HG02610 (cell line): ENCODE data around the gene SFRP4.

ENCODE experiments used
- ATAC-seq: cut with Tn5 transposase; IDR thresholded peaks from one replicate; pipeline ENCODE4 v1.9.1; 2021; ENCODE audit warnings: mild to moderate bottlenecking, moderate library complexity; ENCODE audit not compliant: unreplicated experiment

The SFRP4 gene

DNA sequence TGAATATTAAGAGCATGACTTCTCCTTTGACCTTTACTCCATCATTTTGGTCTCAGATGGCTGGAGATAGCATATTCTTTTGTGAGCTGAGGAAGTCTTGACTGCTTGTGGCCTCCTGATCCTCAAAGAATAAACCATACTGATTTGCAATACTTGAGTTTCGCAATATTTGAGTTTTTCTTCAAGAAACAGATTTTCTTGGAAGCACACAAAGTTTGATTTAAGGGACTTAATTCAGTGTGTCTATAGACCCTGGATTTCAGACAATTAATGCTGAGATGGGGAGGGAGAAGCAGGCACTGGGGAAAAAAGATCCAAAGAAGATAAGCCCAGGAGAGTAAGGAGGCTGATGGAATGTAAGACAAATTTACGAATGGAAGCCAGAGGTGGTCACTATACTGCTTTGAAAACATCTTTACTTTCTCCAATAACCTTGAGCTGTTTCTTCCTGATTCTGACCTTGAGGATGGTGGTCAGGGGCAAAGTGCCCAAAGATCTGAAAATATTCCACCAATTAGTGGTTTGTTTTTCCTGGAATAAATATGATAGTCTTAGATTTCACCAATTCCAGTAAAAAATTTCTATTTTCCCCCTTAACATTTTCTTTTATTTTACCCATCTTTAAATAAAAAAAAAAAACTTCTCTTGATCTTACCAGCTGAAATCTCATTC lies 11.3 kb upstream of the SFRP4 start:
- ATAC-seq = no peak

DNA sequence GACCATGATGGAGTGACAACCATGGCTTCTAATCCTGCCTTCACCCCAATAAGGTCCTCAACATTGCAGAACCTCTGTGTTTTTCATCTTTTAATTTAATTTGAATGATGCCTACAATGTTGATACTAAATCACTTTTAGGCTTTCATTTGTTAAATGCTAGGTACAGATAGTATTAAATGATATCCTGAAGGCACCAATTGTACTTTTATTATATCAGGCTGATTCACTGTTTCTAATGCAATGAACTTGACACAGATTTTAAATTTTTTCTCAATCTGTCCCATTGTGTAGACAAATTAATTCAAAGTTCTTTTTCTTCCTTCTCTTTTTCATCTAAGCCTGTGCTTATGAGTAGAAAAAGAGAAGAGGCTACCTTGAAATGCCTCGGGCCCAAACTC lies 9.0 kb upstream of the SFRP4 start:
- no peak for ATAC-seq

GRCh38 chr7:37924491-37925041 lies 7.9 kb upstream of the SFRP4 start:
- ATAC-seq = no peak

GRCh38 chr7:37923996-37924395 lies 7.4 kb upstream of the SFRP4 start:
- no peak for ATAC-seq

- ATAC-seq = no peak
These were observed 5.3 kb upstream of the SFRP4 start for GRCh38 chr7:37921876-37922275.

DNA sequence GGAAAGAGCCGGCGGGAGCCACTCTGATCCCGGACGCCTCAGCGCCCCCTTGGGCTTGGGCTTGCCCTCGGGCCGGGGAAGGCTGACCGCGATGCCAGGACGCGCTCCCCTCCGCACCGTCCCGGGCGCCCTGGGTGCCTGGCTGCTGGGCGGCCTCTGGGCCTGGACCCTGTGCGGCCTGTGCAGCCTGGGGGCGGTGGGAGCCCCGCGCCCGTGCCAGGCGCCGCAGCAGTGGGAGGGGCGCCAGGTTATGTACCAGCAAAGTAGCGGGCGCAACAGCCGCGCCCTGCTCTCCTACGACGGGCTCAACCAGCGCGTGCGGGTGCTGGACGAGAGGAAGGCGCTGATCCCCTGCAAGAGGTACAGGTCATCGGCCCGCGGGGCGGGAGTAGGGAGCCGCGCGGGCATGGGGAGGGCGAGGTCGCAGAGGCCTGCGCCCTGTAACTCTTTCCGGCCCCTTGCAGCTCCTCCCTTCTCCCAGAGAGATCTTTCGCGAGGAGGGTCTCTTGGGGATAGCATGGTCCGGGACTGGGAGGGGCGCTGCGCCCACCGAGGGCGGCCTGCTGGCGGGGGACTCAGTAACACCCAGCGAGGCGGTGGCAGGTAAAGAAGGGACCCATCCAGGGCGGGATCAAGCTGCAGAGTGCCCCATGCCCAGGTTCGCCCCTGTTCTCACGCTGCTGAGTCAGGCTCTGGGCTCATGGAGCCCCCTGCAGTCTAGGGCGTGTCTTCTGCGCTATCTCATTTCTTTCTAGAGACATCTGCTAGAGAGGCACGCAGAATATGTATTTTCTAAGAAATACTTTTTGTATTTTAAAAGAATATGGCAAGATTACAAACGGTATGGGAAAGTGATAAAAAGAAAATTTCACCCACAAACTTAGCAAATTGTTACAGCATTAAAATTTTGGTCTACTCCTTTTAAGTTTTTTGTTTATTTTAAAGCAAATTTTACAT lies 4.5 kb upstream of the SFRP4 start:
- no peak for ATAC-seq

- ATAC-seq = no peak
These were observed 3.8 kb upstream of the SFRP4 start, which contains the start of gene EPDR1 for GRCh38 chr7:37920305-37920848. EPDR1 (plus strand) TSS chr7:37920640; CDS start chr7:37920940, 300 bp downstream.

DNA sequence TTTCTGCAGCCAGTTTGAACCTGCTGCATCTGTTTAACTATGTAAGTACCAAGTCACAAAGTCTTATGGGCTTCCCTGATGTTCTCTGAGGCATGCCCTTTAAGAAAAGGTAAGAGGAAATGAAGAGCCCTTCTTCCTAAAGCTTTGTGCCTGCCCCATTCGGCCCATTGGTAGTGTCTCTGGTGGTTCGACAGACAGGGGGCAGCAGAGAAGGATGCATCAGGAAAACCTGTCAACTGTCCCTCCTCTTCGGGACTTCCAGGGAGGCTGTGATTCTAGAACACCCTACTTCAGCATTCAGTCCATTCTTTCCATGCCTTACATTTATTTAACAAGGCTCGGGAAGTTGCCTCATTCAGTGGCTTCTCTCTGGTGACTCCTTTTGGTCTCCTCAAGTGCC lies 1.9 kb upstream of the SFRP4 start:
- no peak for ATAC-seq

GRCh38 chr7:37916017-37916672 lies 472 bp downstream of the SFRP4 start:
- ATAC-seq = no peak

GRCh38 chr7:37915438-37915837 lies 1.2 kb downstream of the SFRP4 start:
- no peak for ATAC-seq

GRCh38 chr7:37912756-37913155 lies 3.9 kb downstream of the SFRP4 start:
- no peak for ATAC-seq

- no peak for ATAC-seq
These were observed 8.3 kb downstream of the SFRP4 start for GRCh38 chr7:37908221-37908788.

DNA sequence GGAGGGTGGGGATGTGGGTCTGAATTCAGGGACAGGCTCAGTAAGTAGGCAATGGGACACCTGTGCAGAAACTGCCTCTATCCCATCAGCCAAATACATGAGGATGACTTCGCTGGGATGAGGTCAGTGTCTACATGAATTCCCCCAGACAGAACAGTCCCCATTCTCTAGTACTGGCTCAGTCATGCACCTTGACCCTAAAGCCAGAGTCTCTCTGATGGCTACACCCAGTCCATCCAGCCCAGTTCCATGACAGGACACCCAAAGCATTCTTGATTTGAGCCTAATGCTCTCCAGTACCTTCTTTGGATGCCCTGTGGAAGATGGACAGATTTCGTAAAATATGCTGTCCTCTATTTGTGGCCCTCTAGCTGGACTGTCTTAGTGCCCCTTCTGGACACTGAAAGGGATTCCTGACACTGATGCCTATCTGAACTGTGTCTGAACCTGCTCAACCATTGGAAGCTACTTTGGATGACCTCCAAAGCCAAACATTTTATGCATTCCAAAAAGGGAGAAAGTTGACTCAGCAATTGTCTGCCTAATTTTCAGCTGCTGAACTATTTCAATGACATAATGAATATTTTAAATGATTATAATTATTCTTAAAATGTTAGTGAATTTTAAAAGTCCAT lies 14.6 kb downstream of the SFRP4 start:
- ATAC-seq = no peak

DNA sequence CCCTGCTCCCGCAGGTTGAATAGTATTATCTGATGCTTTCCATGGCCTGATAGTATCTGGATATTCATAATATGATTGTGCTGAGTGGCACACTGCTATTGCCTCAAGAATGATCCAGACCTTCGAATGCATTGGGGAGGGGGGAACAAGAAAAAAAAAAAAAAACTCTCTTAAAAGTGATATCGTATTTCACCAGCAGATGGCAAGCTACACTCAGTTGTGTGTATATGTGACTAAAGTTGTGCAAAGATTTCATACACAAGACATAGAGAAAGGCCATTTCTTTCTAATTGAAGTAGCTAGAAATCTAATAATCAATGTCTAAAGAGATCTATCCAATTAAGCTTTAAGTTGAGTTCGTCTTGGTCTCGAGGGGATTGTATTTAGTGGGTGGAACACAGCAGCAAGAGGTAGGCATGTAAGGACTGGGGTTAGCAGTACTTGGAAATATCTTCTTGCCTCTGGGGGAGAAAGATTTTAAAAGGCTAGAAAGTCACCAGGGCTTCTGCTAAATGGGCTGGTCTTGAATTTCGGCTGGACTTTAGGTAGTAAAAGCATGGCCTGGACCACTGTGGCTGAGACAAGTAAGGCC lies 15.3 kb downstream of the SFRP4 start:
- ATAC-seq = no peak

DNA sequence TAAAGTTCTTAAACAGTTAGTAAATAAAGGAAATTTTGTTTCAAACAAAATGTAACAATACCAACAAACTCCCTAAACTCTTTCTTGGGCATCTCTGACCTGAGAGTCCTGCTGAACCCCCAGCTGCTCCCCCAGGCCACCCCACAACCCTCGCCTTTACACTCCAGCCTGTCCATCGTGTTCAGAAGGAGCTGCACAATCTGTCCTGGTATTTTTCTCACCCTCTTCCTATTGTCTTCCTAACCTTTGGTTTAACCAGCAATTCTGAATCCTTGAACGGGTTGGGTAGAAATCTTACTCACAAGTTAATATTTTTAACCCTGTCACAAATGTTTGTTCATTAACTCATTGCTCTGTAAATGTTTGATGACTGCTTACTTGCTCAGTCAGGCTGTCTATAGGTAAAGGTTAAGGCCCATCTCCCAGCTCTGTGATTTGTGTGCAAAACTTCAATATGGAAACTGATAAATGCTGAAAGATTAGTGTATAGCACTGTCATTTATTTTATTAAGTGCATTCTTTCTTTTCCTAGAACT lies 16.8 kb downstream of the SFRP4 start:
- ATAC-seq = no peak

DNA sequence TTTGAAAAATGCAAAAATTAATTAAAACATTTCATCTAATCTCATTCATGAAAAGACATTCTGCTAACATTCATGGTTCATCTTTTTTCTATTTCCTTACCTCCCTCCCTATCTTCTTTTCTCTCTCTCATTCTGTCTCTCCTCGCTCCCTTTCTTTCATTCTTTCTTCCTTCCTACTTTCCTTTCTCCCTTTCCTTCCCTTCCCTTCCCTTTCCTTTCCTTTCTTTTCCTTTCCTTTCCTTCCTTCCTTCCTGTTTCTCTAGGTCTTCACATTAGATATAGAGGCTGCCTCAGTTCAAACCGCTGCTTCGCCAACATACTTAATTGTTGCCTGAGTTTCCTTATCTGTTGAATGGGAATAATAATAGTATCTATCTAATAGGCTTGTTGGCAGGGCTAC lies 21.9 kb downstream of the SFRP4 start:
- ATAC-seq = no peak

- ATAC-seq = no peak
These were observed 23.3 kb downstream of the SFRP4 start for GRCh38 chr7:37893359-37893758.

DNA sequence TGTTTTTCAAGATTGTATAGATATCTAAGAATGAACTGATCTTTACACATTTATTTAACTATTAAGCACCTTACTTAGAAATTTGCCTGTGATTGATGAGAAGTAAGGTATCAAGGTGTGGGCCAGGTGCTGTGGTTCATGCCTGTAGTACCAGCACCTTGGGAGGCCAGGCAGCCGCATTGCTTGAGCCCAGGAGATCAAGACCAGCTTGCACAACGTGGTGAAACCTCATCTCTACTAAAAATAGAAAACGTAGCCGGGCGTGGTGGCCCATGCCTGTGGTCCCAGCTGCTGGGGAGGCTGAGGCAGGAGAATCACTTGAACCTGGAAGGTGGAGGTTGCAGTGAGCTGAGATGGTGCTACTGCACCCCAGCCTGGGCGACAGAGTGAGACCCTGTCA lies 34.5 kb downstream of the SFRP4 start:
- no peak for ATAC-seq
